H9 (cell line): ENCODE measurements around the gene DDX28. TPM values are rescaled to one million over a fixed set of nuclear protein-coding genes. Genes with fewer than 3 reads are reported as not detected.

ENCODE experiments used
- DNase-seq: peaks from one replicate; pipeline ENCODE4 v3.0.0-alpha.2; 2017
- H2AFZ ChIP-seq: one replicate; pipeline ENCODE4 v1.6.1; 2013; ENCODE audit warnings: mild to moderate bottlenecking, low read length, control low read depth, moderate library complexity
- H2AK5ac ChIP-seq: 2 replicates; pipeline ENCODE4 v1.6.1; 2013; ENCODE audit warnings: low read length, control low read depth, mixed read lengths; ENCODE audit not compliant: insufficient read length
- H2BK120ac ChIP-seq: one replicate; pipeline ENCODE4 v1.6.1; 2013; ENCODE audit warnings: low read depth, mild to moderate bottlenecking, low read length, control low read depth, inconsistent platforms; ENCODE audit not compliant: poor library complexity, severe bottlenecking
- H2BK12ac ChIP-seq: 2 replicates; pipeline ENCODE4 v1.6.1; 2013; ENCODE audit warnings: low read length, control low read depth, mixed read lengths, low read depth; ENCODE audit not compliant: insufficient read length
- H2BK15ac ChIP-seq: 2 replicates; pipeline ENCODE4 v1.6.1; 2013; ENCODE audit warnings: low read depth, low read length, control low read depth
- H2BK20ac ChIP-seq: one replicate; pipeline ENCODE4 v1.6.1; 2013; ENCODE audit warnings: low read depth, mild to moderate bottlenecking, low read length, control low read depth, inconsistent platforms; ENCODE audit not compliant: poor library complexity, severe bottlenecking
- H2BK5ac ChIP-seq: 2 replicates; pipeline ENCODE4 v1.6.1; 2013; ENCODE audit warnings: low read length, control low read depth, mixed read lengths; ENCODE audit not compliant: insufficient read length
- H3K14ac ChIP-seq: 2 replicates; pipeline ENCODE4 v1.6.1; 2013; ENCODE audit warnings: low read length, control low read depth; ENCODE audit not compliant: insufficient read depth
- H3K18ac ChIP-seq: 2 replicates; pipeline ENCODE4 v1.6.1; 2013; ENCODE audit warnings: low read depth, mild to moderate bottlenecking, mixed read lengths, low read length, control low read depth; ENCODE audit not compliant: insufficient read length
- H3K23ac ChIP-seq: 2 replicates; pipeline ENCODE4 v1.6.1; 2013; ENCODE audit warnings: low read length, control low read depth, mixed read lengths, low read depth; ENCODE audit not compliant: insufficient read length
- H3K23me2 ChIP-seq: 2 replicates; pipeline ENCODE4 v1.6.1; 2013; ENCODE audit warnings: low read depth, mild to moderate bottlenecking, mixed read lengths, low read length, control low read depth; ENCODE audit not compliant: insufficient read length, poor library complexity, severe bottlenecking
- H3K27ac ChIP-seq: 2 replicates; pipeline ENCODE4 v1.5.1; 2013; ENCODE audit warnings: low read length, control low read depth, mixed read lengths, low read depth; ENCODE audit not compliant: insufficient read length
- H3K27me3 ChIP-seq: 2 replicates; pipeline ENCODE4 v1.6.1; 2013; ENCODE audit warnings: low read length, control low read depth, inconsistent platforms; ENCODE audit not compliant: insufficient read depth
- H3K4ac ChIP-seq: 2 replicates; pipeline ENCODE4 v1.6.1; 2013; ENCODE audit warnings: low read depth, mild to moderate bottlenecking, control low read depth, inconsistent platforms, low read length, moderate library complexity
- H3K4me1 ChIP-seq: 2 replicates; pipeline ENCODE4 v1.6.1; 2013; ENCODE audit warnings: low read length, control low read depth, inconsistent platforms; ENCODE audit not compliant: insufficient read depth
- H3K4me2 ChIP-seq: 2 replicates; pipeline ENCODE4 v1.6.1; 2013; ENCODE audit warnings: low read length, control low read depth, mixed read lengths; ENCODE audit not compliant: insufficient read length, insufficient read depth
- H3K56ac ChIP-seq: 2 replicates; pipeline ENCODE4 v1.6.1; 2013; ENCODE audit warnings: low read depth, mild to moderate bottlenecking, mixed read lengths, low read length, control low read depth; ENCODE audit not compliant: insufficient read length
- H3K79me1 ChIP-seq: 2 replicates; pipeline ENCODE4 v1.6.1; 2013; ENCODE audit warnings: low read depth, mild to moderate bottlenecking, moderate library complexity, low read length, control low read depth, inconsistent platforms; ENCODE audit not compliant: insufficient read depth, poor library complexity, severe bottlenecking
- H3K79me2 ChIP-seq: 2 replicates; pipeline ENCODE4 v1.6.1; 2013; ENCODE audit warnings: low read length, control low read depth, inconsistent platforms; ENCODE audit not compliant: insufficient read depth
- H3K9ac ChIP-seq: 2 replicates; pipeline ENCODE4 v1.6.1; 2013; ENCODE audit warnings: low read length, control low read depth, mixed read lengths; ENCODE audit not compliant: insufficient read length; ENCODE audit errors: extremely low read depth
- H3K9me3 ChIP-seq: one replicate; pipeline ENCODE4 v1.6.1; 2013; ENCODE audit warnings: low read depth, low read length, inconsistent platforms; ENCODE audit not compliant: control insufficient read depth
- H3T11ph ChIP-seq: one replicate; pipeline ENCODE4 v1.6.1; 2013; ENCODE audit warnings: mild to moderate bottlenecking, low read length, control low read depth, inconsistent platforms
- H4K20me1 ChIP-seq: one replicate; pipeline ENCODE4 v1.6.1; 2013; ENCODE audit not compliant: control insufficient read depth, insufficient read length, insufficient read depth
- H4K5ac ChIP-seq: 2 replicates; pipeline ENCODE4 v1.6.1; 2013; ENCODE audit warnings: low read depth, mild to moderate bottlenecking, mixed read lengths, low read length, control low read depth; ENCODE audit not compliant: insufficient read length
- H4K8ac ChIP-seq: replicated peaks from 2 replicates; pipeline ENCODE4 v1.6.1; 2013; ENCODE audit warnings: low read length, control low read depth, mixed read lengths, low read depth; ENCODE audit not compliant: insufficient read length
- H4K91ac ChIP-seq: 2 replicates; pipeline ENCODE4 v1.6.1; 2013; ENCODE audit warnings: low read depth, mild to moderate bottlenecking, moderate library complexity, mixed read lengths, low read length, control low read depth; ENCODE audit not compliant: insufficient read length
- H3K27ac Mint-ChIP-seq, 3 experiments: 2 replicates in 2 of 3; 3 replicates in 1 of 3; pipeline ENCODE4 v1.8.0; 2020 to 2021; ENCODE audit warnings: mixed read lengths in 3 of 3, mild to moderate bottlenecking in 1 of 3, moderate library complexity in 1 of 3
- H3K27me3 Mint-ChIP-seq: 2 replicates; pipeline ENCODE4 v1.8.0; 2021; ENCODE audit warnings: low read depth, mild to moderate bottlenecking, moderate library complexity, mixed read lengths
- H3K36me3 Mint-ChIP-seq, 3 experiments: 2 replicates in 2 of 3; 3 replicates in 1 of 3; pipeline ENCODE4 v1.8.0; 2020 to 2021; ENCODE audit warnings: low read depth in 3 of 3, mixed read lengths in 3 of 3; ENCODE audit not compliant: insufficient read depth in 1 of 3
- H3K4me1 Mint-ChIP-seq, 2 experiments: 2 replicates each; pipeline ENCODE4 v1.8.0; 2020; ENCODE audit warnings: mixed read lengths in 2 of 2
- H3K4me3 Mint-ChIP-seq, 2 experiments: 2 replicates in 1 of 2; 3 replicates in 1 of 2; pipeline ENCODE4 v1.8.0; 2020 to 2021; ENCODE audit warnings: mild to moderate bottlenecking in 2 of 2, mixed read lengths in 2 of 2, moderate library complexity in 1 of 2
- H3K9me3 Mint-ChIP-seq, 2 experiments: 2 replicates in 1 of 2; 3 replicates in 1 of 2; pipeline ENCODE4 v1.8.0; 2020; ENCODE audit warnings: mild to moderate bottlenecking in 2 of 2, mixed read lengths in 2 of 2, moderate library complexity in 1 of 2
- WGBS: extraction: QIAGEN DNeasy Blood & Tissue Kit; methylation state at CpG from one replicate; pipeline ENCODE4 v1.1.7; 2013; ENCODE audit warnings: missing lambda C conversion rate, low lambda C conversion rate, mixed read lengths; ENCODE audit not compliant: insufficient read length; ENCODE audit errors: extremely low coverage; 5-methylcytosine and 5-hydroxymethylcytosine counted together
- total RNA-seq: library from RNA; stranded (reverse); gene quantifications from 2 replicates; pipeline ENCODE4 v1.2.1, GENCODE V29; 2021
- TF ChIP-seq, protein P1 (sequence below): fragments of 200-600 bp; sonication (generic); conservative IDR thresholded peaks from 3 replicates; pipeline ENCODE4 v1.8.0; 2021; ENCODE audit warnings: antibody characterized with exemption, mild to moderate bottlenecking

The DDX28 gene
- total RNA-seq, 1 experiment from 2014 or later, result 22.9 TPM

DNA sequence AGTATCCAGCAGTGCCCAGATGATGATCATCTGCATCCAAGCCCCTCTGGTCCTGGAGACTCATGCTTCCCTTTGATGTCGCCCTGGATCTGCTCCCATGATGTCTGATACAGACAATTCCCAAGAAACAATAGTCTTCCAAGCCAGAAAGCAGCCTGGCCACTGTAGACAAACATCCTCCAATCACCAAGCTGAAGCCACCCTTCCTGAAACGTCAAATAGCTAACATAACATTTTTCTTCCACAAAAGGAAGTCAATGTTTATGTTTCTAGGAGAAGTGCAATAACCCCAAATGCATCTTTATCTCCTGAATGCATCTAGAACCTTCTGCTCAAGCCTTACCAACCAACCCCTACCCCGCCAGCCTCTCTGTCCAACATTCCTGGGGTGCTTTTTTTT, 22.6 kb downstream of the DDX28 start:
- H3K79me1 ChIP-seq, result no peaks in the 10 kb centered on the region
- no peak overlapping the region for H2BK5ac ChIP-seq
- no peak overlapping the region for H2AFZ ChIP-seq
- no peaks in the 10 kb centered on the region for H3K27me3 ChIP-seq
- WGBS, result no CpG with 5 or more reads among the region's 3 CpGs
- H3K4me1 ChIP-seq, result 0 out of 2 replicates have a peak, but pooled peaks cover 2% of the 10 kb centered on the region
- no peak overlapping the region for H4K91ac ChIP-seq
- DNase-seq, result no peak
- H3K14ac ChIP-seq, result no peak overlapping the region
- TF ChIP-seq, protein P1, sequence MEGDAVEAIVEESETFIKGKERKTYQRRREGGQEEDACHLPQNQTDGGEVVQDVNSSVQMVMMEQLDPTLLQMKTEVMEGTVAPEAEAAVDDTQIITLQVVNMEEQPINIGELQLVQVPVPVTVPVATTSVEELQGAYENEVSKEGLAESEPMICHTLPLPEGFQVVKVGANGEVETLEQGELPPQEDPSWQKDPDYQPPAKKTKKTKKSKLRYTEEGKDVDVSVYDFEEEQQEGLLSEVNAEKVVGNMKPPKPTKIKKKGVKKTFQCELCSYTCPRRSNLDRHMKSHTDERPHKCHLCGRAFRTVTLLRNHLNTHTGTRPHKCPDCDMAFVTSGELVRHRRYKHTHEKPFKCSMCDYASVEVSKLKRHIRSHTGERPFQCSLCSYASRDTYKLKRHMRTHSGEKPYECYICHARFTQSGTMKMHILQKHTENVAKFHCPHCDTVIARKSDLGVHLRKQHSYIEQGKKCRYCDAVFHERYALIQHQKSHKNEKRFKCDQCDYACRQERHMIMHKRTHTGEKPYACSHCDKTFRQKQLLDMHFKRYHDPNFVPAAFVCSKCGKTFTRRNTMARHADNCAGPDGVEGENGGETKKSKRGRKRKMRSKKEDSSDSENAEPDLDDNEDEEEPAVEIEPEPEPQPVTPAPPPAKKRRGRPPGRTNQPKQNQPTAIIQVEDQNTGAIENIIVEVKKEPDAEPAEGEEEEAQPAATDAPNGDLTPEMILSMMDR, result no peak
- Mint-ChIP-seq H3K9me3 (no peaks in the 10 kb centered on the region; a peak in 1 of 5 replicates), H3K27me3 (peaks cover 5% of the 10 kb centered on the region), H3K4me3 (no peak overlapping the region), H3K4me1 (peaks cover under 1 to 5% of the 10 kb centered on the region in 2 experiments; a peak in 3 of 4 replicates), H3K36me3 (peaks cover 0 to 3% (median 0%) of the 10 kb centered on the region in 3 experiments; a peak in 2 of 7 replicates), H3K27ac (no peak overlapping the region)
- H3K56ac ChIP-seq, result no peak overlapping the region
- H2BK120ac ChIP-seq, result no peak overlapping the region
- H2BK15ac ChIP-seq, result no peak overlapping the region
- H2AK5ac ChIP-seq, result no peak overlapping the region
- H3K27ac ChIP-seq, result no peak overlapping the region
- H4K8ac ChIP-seq, result no peak overlapping the region
- no peak overlapping the region for H2BK20ac ChIP-seq
- H3T11ph ChIP-seq, result no peak overlapping the region
- no peak overlapping the region for H4K5ac ChIP-seq
- no peaks in the 10 kb centered on the region for H4K20me1 ChIP-seq
- H3K23me2 ChIP-seq, result no peaks in the 10 kb centered on the region
- H3K18ac ChIP-seq, result no peak overlapping the region
- H3K9me3 ChIP-seq, result no peaks in the 10 kb centered on the region
- H3K79me2 ChIP-seq, result no peaks in the 10 kb centered on the region
- H3K4me2 ChIP-seq, result no peak overlapping the region
- no peak overlapping the region for H3K9ac ChIP-seq
- no peak overlapping the region for H3K23ac ChIP-seq
- H2BK12ac ChIP-seq, result no peak overlapping the region
- H3K4ac ChIP-seq, result no peak overlapping the region
